Measurements from ENCODE around the gene PRKD2.

DNA sequence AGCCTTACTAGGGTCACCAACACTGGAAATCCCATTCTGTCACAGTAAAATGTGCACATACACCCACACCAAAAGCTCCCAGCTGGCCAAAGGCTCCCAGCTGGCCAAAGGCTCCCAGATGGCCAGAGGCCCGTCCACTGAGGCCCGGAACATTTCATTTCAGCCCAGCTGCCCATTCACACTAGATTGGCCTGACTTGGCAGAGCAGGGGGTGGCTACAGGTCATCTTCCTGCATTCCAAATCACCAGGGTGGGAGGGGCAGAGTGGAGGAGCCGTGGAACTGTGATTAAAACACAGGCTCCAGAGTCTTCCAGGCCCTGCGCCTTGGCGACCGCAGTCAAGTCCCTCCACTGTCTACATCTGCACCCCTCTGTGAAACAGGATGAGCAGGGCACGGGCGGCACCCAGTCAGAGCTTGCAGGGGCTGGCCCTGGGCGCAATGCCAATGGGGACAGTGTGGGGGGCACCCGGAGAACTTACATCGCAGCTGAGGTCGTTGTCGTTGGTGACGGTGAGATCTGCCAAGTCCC is 10.1 kb upstream of the PRKD2 start:
- TF ChIP-seq, protein P1, sequence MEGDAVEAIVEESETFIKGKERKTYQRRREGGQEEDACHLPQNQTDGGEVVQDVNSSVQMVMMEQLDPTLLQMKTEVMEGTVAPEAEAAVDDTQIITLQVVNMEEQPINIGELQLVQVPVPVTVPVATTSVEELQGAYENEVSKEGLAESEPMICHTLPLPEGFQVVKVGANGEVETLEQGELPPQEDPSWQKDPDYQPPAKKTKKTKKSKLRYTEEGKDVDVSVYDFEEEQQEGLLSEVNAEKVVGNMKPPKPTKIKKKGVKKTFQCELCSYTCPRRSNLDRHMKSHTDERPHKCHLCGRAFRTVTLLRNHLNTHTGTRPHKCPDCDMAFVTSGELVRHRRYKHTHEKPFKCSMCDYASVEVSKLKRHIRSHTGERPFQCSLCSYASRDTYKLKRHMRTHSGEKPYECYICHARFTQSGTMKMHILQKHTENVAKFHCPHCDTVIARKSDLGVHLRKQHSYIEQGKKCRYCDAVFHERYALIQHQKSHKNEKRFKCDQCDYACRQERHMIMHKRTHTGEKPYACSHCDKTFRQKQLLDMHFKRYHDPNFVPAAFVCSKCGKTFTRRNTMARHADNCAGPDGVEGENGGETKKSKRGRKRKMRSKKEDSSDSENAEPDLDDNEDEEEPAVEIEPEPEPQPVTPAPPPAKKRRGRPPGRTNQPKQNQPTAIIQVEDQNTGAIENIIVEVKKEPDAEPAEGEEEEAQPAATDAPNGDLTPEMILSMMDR (conservative IDR thresholded peaks at IDR 0.05 in 1 of 2, IDR thresholded peaks at IDR 0.05 in 1 of 2; ENCODE audit: extremely low read depth in 1 of 2, insufficient read depth in 1 of 2, low read depth in 1 of 2, low read length in 2 of 2): no peak
- no peak for TF ChIP-seq EZH2 (IDR thresholded peaks at IDR 0.05; ENCODE audit: borderline replicate concordance, low read length)

Measured in mammary epithelial cell (primary cell).